GM18861 (cell line): ENCODE results near the gene PHYH.
"Not testable (repeated sequence)": the region's sequence is repeated elsewhere in the genome, so short reads cannot be mapped to it uniquely, and the experiment has no call there.

Experiments
- ATAC-seq: cut with Tn5 transposase; IDR thresholded peaks from one replicate; pipeline ENCODE4 v1.9.1; 2021; ENCODE audit not compliant: unreplicated experiment

The PHYH gene

GRCh38 chr10:13276146-13276545, 23.7 kb downstream of the PHYH start:
- not testable (repeated sequence) for ATAC-seq

- ATAC-seq: no peak
Observed at GRCh38 chr10:13272164-13272571, 27.7 kb downstream of the PHYH start.

- no peak for ATAC-seq
Observed at GRCh38 chr10:13271552-13272163, 28.2 kb downstream of the PHYH start.

DNA sequence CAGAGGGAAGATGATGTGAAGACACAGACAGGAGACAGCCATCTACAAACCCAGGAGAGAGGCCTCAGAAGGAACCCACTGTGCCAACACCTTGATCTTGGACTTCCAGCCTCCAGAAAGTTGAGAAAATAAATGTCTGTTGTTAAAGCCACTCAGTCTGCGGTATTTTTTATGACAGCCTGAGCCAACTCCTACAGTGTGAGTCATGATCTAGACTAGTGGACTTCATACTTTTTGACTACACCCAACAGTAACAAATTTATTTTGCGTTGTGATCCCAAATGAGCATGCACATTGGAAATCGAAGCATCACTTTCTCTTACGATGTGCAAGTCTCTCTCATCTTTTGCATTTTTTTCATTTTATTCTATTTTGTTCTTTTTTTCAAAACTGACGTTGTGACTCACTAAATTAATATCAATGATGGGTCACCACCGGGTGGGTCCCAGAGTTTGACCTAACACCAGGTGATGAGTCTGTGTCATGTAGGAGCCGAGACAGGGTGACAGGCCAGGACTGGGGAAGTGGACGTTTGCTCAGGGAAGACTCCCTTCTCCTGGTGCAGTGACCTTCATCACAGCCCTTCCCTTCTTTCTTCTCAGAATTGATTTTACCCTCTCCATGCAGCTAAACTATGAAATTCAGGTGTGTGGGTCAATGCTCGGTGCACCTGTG, 28.9 kb downstream of the PHYH start:
- no peak for ATAC-seq

DNA sequence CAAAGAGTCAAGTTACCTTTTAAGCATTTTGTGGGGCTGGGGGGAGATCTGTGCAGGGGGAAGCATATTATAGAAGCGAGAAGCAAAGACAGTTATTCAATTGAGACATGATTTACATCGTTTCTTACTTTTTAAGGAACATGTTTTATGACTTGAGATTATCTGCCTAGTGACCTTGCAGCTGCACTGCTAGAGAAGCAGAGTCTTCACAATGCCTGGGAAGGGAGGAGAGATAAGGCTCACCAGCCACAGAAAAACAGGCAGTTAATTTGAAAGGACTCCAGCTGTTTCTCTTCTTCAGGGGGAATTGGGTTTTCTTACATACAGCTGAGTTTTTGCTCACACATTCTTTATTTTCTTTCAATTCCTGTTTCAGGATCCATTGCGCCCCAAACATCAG, 31.0 kb downstream of the PHYH start:
- no peak for ATAC-seq

GRCh38 chr10:13268310-13268709, 31.6 kb downstream of the PHYH start:
- ATAC-seq: no peak

DNA sequence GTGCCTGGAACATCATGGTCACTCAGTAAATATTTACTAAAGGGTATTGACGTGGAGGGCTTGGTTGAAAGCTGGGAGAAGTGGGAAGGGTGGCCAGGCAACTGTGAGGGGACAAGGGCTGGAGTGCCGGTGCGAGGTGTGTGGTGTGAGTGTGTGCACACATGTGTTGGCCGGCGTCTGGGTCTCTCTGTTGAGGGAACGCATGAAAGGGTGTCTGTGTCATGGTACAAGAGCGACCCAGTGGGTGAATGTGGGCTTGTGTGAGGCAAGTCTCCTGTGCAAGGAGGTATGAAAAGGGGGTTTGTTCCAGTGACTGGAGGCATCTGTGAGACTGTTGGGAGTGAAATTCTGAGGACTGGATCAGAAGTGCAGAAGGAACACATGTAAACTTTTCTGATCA, 36.3 kb downstream of the PHYH start:
- ATAC-seq: no peak

GRCh38 chr10:13262433-13262832, 37.4 kb downstream of the PHYH start:
- ATAC-seq: no peak

GRCh38 chr10:13257621-13258140, 42.2 kb downstream of the PHYH start:
- no peak for ATAC-seq

GRCh38 chr10:13256627-13257026, 43.2 kb downstream of the PHYH start:
- no peak for ATAC-seq

GRCh38 chr10:13253726-13254125, 46.1 kb downstream of the PHYH start:
- no peak for ATAC-seq

GRCh38 chr10:13247784-13248183, 52.1 kb downstream of the PHYH start:
- no peak for ATAC-seq

DNA sequence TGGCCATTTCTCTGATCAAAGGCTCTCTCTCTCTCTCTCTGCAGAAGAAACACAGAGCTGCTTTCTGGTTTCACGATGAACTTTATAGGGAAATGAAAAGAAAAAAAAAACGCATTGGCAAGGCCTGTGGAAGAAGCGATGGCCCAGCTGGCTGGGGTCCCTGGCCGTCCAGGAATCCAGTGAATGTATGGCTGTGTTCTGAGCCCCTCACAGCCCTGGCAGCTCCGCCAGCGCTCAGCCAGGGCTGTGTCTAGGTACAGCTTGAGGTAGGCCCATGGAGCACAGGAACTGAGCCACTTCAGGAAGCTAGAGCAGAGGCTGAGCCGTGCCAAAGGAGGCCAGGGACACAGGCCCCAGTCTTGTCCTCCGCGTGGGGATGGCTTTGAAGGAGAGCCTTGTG, 52.6 kb downstream of the PHYH start:
- no peak for ATAC-seq

DNA sequence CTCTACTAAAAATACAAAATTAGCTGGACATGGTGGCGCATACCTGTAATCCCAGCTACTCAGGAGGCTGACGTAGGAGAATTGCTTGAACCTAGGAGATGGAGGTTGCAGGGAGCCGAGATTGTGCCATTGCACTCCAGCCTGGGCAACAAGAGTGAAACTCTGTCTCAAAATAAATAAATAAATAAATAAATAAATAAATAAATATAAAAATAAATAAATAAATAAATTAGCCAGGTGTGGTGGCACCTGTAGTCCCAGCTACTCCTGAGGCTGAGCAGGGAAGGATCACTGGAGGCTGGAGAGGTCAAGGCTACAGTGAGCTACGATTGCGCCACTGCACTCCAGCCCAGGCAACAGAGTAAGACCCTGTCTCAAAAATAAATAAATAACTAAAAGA, 57.6 kb downstream of the PHYH start:
- not testable (repeated sequence) for ATAC-seq

DNA sequence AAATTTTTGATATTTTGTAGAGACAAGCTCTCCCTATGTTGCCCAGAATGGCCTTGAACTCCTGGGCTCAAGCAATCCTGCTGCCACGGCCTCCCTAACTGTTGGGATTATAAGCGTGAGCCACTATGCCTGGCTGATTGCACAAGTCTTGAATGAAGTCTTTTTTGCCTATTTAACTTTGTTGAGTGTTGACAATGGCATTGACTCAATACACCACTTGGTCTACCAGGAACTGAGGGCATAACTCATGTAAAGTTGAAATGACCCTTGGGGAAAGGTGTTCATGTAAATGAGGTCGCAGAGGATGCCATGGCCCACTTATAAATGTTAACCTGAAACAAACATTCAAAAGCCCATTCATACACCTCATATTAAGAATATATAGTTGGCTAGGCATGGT, 58.3 kb downstream of the PHYH start:
- no peak for ATAC-seq

GRCh38 chr10:13239923-13240322, 59.9 kb downstream of the PHYH start:
- no peak for ATAC-seq

GRCh38 chr10:13238271-13239077, 61.4 kb downstream of the PHYH start:
- ATAC-seq: no peak

GRCh38 chr10:13236638-13237037, 63.2 kb downstream of the PHYH start:
- no peak for ATAC-seq

DNA sequence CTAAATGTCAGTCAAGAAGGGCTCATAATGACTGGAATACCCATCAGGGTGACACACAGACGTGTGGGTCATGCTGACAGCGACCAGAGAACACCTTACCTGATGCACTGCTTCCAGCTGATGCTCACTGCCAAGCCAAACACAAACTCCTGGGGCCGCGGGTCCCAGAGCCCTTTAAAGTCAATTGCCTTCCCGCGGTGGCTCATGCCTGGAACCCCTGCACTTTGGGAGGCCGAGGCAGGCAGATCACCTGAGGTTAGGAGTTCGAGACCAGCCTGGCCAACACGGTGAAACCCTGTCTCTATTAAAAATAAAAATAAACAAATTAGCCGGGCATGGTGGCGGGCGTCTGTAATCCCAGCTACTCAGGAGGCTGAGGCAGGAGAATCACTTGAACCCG, 65.1 kb downstream of the PHYH start:
- ATAC-seq: not testable (repeated sequence)

DNA sequence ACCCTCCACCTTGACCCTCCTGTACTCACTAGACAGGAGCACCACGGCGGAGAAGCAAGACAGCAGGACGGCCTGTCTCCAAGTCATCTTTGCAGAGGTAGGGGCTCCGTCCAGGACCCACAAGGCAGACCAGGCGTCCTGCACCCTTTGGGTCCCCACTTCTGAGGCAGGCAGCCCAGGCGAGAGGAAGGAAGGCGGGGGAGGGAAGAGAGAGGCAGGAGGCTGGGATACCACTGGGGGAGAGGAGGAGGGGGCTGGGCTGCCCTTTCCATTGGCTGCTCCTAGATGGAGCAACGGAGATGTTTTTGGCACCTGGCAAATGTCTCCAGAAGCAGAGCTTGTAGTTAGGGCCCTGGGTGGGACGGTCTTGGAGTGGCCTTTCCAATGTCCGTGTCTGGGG, 65.7 kb downstream of the PHYH start, which contains the start of gene UCMA:
Gene UCMA, minus strand, starts transcription at position 203 of the 400 bp plus-strand sequence. Its CDS starts 116 bp downstream, at position 87.
- ATAC-seq: no peak

- ATAC-seq: no peak
Observed at GRCh38 chr10:13233358-13233757, 66.5 kb downstream of the PHYH start.

- no peak for ATAC-seq
Observed at GRCh38 chr10:13231808-13232207, 68.1 kb downstream of the PHYH start.
